Spleen (tissue), 7 donors: ENCODE measurements around the gene LOXL3.

ENCODE experiments used
- CTCF ChIP-seq, 11 experiments: fragments of 200-600 bp in 7 of 11; fragments of 450-650 bp in 4 of 11; sonication (generic) in 4 of 11; IDR thresholded peaks in 8 of 11; conservative IDR thresholded peaks in 3 of 11; 1 replicate in 7 of 11; 2 replicates in 4 of 11; pipeline versions ENCODE4 v1.4.0 to v1.8.0; 2016 to 2021; ENCODE audit warnings: antibody characterized with exemption in 11 of 11, inconsistent platforms in 4 of 11, mild to moderate bottlenecking in 1 of 11
- POLR2A ChIP-seq, 3 donors: fragments of 450-650 bp; IDR thresholded peaks; one replicate each; pipeline ENCODE4 v1.5.1; 2017; ENCODE audit warnings: antibody characterized with exemption in 3 of 3, mild to moderate bottlenecking in 1 of 3
- donor health status: DM: no; HTN: no; CAD: no; lungs with moderate emphysema.
- donor health status: DM: no; HTN: no; CAD: no.
- donor health status: DM: no; HTN: no; CAD: no.

DNA sequence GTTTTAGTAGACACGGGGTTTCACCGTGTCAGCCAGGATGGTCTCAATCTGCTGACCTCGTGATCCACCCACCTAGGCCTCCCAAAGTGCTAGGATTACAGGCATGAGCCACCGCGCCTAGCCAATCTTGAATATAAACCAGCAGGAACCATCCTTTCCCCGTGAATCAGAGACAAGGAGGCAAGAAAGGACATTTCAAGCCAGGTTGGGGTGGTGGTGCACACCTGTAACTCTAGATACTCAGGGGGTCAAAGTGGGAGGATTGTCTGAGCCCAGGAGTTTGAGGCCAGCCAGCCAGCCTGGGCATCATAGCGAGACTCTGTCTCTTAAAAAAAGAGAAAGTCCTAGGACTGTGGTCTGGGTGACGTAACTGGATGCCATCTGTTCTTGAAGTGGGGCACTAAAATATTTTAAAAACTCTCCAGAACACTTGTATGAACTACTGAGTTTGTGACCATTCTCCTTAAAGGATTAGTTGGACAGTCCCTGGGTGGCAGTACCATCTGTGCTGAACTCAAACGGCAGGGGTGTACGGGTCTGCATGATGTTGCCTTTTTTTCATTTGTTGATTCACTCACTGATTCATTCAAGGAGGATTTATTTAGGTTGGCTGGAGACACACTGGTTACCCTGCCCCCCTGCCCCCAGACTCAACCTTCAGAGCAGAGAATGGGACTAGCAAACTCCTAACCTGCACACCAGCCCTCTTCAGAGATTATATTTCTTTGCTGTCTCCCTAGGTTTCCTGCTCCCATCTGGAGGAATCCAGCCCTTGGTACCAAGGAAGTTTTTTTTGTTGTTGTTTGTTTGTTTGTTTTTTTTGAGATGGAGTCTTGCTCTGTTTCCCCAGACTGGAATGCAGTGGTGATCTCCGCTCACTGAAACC lies 42.4 kb downstream of the LOXL3 start:
- no peak for TF ChIP-seq POLR2A (IDR thresholded peaks at IDR 0.05)
- TF ChIP-seq CTCF (IDR thresholded peaks at IDR 0.05 in 8 of 11, conservative IDR thresholded peaks at IDR 0.05 in 3 of 11): no peak
